AG20443 (cell line): ENCODE measurements around the gene DPP4.

Source experiments
- DNase-seq: peaks from one replicate; pipeline ENCODE4 v3.0.0; 2012; ENCODE audit warnings: low spot score, mixed read lengths

The DPP4 gene

GRCh38 chr2:162073888-162074631, at the start of gene DPP4:
Gene DPP4 (minus strand): TSS chr2:162074215. CDS start chr2:162073981, 234 bp downstream.
- peak; percentile 71 for DNase-seq

GRCh38 chr2:162118166-162119031, 44.4 kb upstream of the DPP4 start:
- DNase-seq, result peak; percentile 65

DNA sequence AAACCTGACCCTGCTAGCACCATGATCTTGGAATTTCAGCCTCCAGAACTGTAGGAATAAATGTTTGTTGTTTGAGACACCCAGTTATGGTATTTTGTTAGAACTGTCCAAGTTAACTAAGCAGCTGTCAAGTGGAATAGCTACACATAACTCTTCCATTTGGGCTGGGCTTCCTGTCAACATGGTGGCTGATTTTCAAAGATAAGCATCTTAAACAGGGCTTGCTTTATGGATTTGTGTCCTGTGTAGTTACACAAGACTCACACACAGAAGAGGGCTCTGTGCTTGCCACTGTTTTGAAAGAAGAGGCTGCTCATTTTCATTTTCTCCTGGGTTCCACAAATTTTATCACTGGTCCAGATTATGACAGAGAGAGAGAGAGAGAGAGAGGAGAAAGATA, 42.3 kb upstream of the DPP4 start:
- no peak for DNase-seq

GRCh38 chr2:162115076-162115475, 41.1 kb upstream of the DPP4 start:
- DNase-seq, result no peak

DNA sequence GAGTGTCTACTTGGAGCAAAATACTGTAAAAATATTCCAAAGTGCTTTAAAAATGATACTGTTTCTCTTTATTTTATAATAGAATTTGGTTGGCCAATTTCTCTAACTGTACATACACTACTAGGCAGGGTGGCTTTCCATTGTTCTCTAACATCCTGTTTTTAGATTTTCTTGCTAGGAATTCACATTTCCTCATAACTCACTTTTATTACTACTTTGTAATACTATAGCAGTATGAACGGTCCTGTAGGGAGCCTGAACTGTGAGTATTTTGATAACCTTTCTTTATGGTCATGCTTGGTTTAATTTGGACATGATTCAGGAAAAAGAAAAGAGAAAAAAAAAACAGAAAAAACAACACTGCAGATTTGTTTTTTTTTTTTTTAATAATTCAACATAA, 40.3 kb upstream of the DPP4 start:
- no peak for DNase-seq

DNA sequence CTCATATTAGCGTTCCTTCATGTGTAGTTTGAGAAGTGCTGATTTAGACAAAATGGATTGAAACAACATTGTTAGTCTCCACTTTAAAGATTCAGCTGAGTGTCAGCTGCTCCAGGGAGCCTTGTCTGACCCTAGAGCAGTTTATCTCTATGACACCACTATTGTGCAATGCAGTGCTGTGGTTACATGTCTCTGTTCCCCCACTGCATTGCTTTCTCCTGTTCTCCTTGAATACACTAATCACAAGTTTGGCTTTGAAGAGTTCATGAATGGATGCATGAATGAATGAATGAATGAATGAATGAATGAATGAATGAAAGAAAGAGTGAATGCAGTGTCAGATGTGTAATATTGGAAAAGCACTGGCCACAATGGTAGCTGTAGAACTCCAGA, 39.8 kb upstream of the DPP4 start:
- DNase-seq, result peak; percentile 65

DNA sequence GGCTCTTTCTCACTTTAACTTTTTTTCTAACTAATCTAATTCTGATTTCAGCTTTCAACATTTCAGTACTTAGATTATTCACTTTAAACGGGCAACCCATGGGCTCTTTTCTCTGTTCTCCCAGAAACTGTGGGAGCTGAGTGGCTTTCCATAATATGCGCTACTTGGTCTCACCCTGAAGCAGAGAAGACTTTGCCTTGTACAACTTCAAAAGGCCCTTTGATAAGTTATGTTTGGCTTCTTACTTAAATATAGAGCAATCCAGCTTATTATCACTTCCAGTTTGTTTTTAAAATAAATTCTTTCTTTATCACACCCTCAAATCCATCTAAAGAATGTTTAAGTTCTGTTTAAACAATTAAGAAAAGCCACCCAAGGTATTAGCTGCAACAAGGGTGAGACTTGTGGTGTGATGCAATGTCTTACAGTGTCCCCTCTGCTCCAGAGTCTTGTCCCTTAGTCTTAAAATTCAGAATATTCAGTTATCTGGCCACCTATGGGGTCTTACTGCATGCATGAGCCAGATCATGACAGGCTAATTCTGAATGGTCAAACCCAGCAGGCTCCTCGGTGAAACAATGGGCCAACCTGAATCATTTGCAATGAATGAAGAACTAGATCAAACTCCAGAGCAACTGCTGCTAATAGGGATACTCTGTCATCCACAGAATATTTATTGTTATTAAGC, 39.2 kb upstream of the DPP4 start:
- DNase-seq, result no peak

DNA sequence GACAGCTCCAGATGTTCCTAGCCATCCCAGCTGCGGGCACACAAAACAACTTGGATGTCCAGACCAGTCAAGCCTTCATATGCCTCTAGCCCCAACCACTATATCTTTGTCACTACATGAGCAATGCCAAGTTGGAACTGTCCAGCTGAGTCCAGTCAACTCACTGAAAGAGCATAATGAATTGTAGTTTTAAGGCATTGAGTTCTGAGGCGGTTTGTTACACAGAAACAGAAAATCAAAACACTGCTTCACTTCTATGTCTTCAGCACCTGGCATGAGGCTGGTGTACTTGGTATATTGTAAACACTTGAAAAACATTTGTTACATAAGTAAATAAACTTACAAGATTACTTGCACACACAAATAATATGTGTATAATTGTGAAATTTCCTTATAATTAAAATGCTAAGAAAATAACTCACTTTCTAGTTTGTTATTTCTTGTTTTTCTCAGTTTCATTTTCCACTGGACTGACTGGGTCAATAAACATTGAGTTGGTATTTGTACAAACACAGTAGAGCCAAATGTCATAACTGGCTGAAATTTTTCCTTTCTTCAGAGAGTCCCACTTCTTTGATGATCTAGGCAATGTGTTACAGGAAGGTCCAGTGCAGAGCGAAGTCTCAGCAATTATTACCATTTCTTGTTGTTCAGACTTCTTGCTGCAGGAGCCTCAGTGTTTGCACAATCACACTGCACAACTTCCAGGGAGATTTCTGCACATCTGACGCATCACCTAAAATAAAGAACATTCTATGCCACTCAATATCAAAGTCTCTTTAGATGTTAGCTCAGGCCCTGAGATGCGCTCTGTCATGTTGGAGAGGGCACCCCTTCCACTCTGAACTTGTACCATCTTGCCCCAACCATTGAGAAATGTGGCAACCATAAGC, 38.2 kb upstream of the DPP4 start:
- no peak for DNase-seq

- DNase-seq, result no peak
Measured at GRCh38 chr2:162107361-162107901, 33.4 kb upstream of the DPP4 start.

DNA sequence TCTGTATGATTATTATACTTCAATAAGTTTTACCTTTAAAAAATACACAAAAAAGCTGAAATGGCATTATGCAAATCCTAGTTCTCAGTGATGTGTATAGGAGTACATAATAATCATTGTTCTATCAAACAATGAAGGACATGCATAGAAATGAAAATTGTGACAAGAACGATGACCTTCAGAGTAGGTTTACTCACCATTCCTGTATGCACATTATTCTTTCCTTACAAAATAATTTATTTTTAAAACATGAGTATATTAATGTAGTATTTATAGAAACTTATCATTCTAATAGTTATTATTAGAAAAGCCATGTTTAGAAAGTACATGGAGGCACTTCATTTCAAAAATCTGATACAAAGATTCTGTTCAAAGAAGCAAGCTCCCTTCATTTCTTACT, 32.7 kb upstream of the DPP4 start:
- no peak for DNase-seq

DNA sequence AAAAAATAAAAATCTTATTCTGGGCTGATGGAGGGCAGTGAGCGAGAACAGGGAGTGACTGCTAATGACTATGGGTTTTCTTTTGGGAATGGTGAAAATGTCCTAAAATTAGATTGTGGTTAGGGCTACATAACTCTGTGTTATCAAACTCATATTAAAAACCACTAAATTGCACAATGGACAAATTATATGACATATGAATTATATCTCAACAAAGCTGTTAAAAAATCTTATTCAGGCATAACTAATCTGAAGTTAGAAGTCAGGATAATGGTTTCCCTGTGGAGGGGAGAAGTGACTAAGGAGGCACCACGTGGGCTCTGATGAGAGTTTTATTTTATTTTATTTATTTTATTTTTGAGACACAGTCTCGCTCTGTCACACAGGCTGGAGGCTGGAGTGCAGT, 32.1 kb upstream of the DPP4 start:
- DNase-seq, result peak; percentile 66

DNA sequence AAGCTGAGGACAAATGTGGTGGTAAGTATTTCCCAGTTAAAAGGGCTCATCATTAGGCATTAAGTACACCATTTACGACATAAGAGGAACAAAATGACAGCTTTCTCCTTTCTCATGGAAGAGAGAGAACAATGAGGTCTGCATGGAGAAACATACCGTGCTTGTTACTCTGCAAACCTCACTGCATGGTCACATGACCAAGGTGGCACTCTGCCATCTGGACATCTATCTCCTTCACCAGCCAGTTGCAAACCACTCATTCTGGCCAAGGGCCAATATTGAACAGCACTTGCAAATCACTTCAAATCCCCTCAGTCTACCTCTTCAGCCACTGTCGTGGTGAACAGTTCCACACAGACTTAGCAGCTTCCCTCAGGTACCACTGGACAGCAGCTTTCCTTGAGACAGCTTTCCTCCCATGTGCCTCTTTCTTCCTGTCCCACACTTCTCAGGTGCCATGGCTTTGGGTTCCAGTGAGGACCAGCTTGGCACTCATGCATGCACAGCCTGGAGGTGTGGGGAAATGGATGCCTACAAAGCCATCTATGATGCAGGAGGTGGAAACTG, 29.5 kb upstream of the DPP4 start:
- no peak for DNase-seq

DNA sequence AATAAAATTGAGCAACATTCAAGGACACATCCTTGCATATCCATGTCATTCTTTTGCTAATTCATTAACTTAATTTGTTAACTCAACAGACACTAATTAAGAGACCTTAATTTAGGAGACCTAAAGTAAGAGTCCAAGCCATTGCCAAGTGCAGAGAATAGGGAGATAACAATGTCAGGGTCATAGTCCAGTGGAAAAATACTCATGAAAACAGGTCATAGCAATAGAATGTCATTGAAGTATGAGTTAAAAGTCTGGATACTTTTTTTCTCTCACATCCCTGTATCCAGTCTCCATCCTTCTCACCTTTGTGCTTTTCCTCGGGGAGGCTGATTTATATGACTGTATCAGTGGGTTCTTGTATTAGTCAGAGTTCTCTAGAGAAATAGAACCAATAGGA, 26.6 kb upstream of the DPP4 start:
- no peak for DNase-seq

DNA sequence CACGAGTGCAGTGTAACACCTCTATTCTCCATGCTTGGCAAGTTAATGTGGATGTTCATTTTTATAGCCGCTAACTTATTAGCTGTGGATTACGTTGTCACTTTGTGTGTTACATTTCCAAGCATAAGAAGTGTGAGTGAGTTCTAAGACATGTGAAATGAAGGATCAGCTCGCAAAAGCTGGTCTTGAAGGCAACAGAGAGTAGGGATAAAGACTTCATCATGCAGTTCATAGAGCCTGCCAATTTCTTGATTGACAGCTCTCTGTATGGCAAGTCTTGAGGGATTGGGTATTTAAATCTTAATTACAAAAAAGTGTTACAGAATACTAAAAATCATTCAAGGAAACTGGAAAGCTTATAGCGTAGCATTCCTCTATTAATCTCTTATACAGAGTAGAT, 25.8 kb upstream of the DPP4 start:
- DNase-seq, result no peak

GRCh38 chr2:162092658-162093556, 18.9 kb upstream of the DPP4 start:
- peak; percentile 84 for DNase-seq

GRCh38 chr2:162092008-162092390, 18.0 kb upstream of the DPP4 start:
- no peak for DNase-seq

- DNase-seq, result no peak
Measured at GRCh38 chr2:162091325-162092007, 17.5 kb upstream of the DPP4 start.

DNA sequence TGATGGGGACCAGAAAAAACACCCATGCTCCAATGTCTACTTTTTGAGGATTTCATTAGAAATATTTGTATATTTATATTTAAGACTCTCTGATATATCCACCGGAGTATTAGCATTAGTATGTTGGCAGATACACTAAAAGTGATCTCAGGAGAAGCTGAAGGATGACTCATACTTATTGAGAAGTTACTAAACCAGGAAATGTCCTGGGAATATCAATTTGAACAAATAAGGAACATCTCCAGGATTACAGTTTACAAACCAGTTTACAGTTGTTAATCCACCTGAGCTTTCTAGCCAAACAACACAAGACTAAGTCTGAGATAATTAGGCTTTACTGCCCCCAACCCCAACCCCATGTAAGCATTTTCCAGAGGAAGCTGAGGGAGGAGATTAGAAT, 16.1 kb upstream of the DPP4 start:
- no peak for DNase-seq

DNA sequence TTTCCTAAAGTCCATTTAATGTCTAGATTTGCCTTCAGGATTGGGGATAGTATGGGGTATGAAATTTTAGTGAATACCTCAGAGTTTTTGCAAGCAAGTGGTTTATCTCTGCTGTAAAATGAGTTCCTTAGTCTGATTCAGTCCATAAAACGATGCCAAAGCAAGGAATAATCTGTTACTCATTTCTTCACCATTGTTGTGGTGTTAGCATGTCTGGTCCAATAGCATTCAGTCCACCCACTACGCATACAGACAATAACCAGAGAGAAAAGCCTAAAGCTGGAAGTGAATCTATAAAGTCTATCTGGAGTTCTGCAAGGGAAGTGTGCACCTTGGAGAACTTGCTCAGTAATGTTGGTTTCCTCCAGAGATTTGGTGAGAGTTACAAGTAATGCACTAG, 12.9 kb upstream of the DPP4 start:
- peak; percentile 33 for DNase-seq
